GDM1 (cell line): ENCODE measurements around the gene ACCSL.

Source experiments
- DNase-seq: peaks from one replicate; lab custom pipeline; 2025; lab: John Stamatoyannopoulos, UW

Gene ACCSL

DNA sequence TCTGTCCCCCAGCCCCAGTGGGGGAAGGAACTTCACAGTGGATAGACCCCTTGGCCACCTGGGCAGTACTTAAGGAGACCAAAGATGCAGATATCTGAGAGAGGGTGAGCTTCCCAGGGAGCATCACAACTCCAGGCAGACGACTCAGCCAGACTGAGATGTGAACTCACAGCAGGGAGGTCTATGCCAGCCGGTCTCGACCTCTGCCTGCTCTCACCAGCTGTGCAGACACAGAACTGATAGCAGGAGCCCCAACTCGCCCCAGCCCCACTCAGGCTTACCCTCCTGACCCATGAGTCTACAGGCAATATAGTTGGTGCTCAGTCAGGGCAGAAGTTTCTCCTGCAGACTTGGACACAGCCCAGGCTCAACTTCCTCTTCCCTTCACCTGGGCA lies 29.7 kb upstream of the ACCSL start:
- no peak for DNase-seq

DNA sequence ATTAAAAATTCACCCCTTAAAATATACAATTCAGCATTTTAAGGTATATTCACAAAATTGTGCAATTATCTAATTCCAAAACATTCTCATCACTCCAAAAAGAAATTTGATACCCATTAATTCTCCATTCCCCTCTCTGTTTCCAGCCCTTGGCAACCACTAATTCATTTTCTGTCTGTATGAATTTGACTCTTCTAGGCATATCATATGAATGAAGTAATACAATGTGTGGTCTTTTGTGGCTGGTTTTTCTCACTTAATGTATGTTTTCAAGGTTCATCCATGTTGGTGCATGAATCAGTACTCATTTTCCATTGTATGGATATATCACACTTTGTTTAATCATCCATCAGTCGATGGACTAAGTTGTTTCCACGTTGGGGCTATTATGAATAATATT lies 29.0 kb upstream of the ACCSL start:
- DNase-seq, result no peak

DNA sequence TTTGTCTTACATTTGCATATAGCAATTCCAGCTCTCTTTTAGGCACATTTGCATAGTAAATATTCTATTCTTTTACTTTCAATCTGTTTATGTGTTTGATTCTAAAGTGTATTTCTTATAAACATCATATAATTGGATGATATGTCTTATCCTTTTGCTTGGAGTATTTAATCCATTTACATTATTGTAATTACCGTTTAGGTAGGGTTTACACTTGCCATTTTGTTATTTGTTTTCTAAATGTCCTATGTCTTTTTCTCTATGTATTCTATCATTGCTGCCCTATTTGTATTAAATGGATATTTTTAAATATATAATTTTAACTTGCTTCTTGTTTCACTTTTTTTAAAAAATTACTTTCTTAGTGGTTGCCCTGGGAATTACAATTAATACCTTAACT lies 22.8 kb upstream of the ACCSL start:
- DNase-seq, result no peak

DNA sequence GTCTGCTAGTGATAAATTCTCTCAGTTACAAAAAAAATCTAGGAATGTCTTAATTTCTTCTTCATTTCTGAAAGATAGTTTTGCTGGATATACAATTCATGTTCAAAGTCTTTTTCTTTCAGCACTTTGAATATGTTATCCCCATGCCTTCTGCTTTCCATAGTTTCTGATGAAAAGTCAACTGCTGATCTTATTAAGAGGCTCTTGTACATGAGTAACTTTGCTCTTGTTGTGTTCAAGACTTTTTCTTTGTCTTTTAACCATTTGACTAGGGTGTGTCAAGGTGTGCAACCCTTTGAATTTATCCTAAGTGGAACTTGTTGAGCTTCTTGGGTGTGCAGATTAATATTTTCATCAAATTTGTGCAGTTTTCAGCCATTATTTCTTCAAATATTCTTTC lies 22.1 kb upstream of the ACCSL start:
- DNase-seq, result no peak

DNA sequence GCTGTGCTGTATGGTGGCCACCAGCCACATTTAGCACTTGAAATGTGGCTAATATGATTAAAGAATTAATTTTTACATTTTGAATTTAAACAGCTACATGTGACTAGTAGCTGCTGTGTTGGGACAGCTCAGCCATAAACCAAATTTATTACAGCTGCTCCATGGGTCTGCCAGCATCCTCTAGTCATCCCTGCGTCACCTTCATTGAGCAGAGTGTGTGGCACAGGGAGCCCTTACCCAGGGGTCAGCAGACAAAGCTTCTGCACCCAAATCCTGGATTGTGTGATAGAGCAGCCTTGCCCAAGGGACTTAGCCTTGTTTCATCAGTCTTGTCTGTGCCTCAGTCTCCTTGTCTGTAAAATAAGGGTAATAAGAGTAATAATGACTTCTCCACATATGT lies 19.4 kb upstream of the ACCSL start:
- DNase-seq, result no peak

DNA sequence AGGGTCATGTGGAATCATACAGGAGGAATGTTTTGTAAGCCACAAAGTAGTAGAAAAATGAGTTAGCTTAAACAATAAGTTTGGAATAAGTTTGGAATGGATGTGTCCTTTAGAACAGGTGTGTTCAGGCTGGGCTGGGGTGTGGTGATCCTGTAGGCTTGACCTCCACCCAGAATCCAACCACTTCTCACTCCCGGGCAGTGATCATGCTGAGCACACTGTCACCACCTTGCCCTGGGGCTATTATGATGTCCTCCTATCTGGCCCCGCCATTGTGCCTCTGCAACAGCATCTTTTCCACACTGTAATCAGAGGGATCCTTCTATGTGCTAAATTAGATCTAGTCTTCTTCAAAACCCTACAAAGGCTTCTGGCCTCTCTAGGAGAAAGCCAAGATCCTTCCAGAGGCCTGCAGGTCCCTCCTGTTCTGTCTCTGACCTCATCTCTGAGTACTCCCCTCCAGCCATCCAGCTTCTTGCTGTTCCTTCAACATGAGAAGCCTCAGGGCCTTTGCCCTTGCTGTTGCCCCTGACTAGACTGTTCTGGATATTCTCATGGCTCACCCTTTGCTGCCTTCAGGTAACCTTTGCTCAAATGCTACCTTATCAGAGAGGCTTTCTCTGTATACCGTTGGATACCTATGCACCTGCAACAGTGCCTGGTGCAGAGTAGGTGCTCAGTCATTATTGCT lies 18.8 kb upstream of the ACCSL start:
- DNase-seq, result no peak

DNA sequence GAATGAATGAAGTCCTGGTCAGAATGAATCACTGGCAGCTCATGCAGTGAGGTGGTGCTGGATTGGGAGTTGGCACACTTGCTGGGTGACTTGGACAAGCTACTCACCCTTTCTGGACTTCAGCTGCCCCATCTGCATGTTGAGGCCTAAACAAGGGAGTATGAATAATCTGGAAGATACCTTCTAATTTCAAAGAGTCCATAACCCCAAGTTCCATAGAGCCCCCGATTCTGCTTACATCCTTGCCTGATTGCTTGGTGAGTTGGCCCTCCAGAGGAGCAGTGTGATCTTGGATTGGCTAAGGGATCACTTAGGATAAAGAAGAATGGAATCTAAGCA lies 18.3 kb upstream of the ACCSL start:
- no peak for DNase-seq

DNA sequence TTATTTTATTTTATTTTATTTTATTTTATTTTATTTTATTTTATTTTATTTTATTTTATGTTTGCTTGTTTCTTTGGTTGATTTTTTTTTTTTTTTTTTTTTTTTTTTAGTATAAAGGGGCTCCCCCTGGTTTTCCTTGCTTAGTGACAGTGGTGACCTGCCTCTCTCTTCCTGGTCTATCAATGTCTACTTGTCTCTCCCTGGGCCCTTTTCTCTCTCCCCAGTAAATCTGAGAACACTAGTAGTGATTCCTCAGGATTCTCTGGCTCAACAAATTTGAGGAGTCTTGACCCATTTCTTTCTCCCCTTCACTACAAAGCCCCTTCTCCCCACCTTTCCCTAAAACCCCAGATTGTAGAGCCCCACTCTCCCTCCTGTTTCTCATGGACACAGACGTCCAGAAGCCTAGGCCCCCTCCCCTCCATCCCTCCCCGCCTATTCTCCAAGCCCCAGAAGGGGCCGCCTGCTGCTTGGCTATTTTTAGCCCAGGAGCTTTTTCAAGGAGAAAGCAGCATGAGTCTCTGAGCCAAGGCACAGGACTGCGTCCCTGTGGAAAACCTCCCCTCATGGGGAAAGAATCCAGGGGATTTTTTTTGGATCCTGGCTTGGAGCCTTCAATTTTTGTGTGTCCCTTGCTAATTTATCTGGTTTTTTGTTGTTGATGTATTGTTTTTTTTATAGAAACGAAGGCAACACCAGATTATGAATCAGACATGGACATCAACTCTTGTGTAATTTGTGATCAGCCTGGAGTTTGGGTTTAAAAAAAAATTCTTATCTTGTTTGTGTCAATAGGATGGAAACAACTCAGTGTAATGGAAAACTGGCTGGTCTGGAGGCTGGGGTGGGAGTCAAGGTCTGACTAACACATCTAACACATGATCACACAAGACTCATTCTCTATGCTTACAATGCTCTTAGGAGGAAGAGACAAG lies 17.5 kb upstream of the ACCSL start:
- no peak for DNase-seq

DNA sequence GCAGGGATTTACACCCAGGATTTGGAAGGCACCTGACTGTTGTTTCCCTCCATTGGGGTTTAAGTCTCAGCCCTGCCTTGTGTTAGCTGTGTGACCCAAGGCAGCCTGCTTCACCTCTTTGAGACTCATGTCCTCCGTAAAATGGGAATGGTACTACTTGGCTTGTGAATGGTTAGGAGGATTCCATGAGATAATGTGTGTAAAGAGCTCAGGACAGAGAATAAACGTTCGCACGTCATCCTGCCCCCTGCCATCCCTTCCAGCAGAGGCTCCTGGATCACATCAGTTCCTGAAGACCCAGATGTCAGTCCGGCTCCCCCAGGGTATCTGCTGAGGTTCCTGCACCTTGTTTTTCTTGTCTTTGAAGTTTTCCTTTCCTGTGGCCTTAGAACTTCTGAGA lies 16.8 kb upstream of the ACCSL start:
- no peak for DNase-seq

DNA sequence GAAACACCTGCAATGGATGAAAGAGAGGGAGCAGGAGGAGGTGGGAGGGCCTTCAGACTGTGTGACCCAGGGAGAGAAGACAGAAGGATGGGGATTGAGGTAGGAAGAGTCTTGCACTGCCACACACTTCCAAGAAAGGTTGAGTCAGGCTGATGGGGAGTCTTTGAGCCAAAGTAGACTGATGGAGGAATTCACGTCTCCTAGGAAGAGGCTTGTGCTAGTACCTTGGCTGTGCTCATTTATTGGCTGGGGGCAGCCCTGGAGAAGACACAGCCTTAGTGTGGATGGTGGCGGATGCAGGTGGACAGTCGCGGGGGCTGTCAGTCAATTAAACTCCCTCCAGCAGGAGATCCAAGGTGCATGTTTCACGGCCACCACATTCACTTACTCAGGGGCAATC lies 16.2 kb upstream of the ACCSL start:
- DNase-seq, result no peak

DNA sequence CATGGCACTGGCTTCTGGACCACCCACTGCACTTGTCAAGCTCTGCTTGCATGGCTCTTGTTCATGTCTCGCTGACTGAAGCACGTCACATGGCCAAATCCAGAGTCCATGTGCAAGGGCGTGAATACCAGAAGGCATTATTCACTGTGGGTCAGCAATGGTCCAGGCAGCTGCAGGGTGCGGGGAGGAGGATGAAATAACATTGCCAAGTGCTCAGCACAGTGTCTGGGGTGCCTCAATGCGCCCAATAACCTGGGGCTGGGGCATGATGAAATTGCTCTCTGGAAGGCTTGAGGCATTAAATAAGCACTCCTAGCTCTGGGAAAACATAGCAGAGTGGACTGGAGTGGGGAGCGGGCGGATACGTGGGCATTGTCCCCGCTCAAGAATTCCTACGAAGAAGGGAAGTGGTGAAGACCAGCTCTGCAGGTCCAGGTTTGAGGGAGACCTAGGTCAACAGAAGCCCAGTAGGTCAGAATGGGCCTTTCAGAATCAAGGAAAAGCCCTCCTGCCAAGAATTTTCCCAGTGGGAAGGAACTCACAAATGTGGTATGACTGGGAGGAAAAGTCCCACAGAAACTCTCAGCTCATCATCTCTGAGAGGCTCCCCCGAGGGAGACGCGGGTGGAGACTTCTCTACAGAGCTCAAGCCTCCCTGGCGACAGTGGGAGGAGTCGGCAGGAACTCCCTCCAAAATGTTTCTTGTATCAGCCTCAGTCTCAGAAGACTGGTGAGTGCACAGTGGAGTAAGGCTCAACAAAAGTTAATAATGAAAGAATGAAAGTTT lies 15.3 kb upstream of the ACCSL start:
- DNase-seq, result no peak

DNA sequence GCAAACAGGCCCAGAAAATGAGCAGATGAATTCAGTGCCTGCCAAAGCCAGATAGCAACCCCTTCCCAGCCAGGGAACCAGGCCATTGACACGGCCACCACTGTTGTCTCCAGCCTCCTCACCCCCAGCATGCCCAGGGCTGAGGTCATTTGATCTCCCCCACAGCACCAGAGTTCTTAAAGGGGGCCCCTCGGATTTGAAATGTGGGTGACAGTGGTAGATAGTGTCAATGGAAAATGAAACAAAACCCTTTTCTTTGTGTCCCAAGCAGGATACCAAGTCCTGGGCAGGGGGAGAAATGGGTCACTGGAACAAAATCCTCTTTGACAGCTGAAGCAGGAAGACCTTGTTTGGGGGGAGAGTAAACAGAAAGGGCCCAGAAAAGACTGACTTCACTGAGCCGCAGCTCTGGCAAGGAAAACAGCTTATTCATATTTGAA lies 14.3 kb upstream of the ACCSL start:
- DNase-seq, result no peak

DNA sequence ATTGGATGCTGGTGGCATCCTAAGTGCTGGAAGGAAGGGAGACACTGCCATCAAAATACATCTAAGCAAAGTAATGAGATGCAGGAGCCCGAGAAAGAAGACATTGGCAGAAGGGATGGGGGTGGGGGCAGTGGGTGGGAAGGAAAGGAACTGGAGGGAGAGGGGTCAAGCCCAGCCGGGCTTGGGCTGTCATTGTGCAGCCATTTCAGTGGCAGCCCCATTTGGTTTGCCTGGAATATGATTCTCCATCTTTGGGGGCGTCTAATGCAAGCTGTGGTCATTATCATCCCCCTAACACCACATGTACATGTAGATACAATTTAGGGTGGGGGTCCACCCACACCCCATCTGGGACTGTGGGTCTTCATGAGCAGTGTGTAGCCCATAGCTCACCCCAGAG lies 13.9 kb upstream of the ACCSL start:
- no peak for DNase-seq

DNA sequence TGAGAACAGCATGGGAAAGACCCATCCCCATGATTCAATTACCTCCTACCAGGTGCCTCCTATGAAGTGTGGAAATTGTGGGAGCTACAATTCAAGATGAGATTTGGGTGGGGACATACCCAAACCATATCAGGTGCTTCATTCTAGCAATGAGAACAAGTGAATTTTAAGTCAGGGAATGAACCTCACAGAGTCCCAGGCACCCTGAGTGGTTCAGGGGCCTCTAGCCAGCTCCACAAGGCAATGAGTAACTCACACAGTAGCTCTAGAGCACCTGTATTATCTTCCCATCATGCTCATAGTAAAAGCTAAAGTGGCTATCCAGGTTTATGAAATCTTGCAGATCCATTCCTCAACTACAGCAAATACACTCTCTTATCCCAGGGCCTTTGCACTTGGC lies 13.1 kb upstream of the ACCSL start:
- no peak for DNase-seq

DNA sequence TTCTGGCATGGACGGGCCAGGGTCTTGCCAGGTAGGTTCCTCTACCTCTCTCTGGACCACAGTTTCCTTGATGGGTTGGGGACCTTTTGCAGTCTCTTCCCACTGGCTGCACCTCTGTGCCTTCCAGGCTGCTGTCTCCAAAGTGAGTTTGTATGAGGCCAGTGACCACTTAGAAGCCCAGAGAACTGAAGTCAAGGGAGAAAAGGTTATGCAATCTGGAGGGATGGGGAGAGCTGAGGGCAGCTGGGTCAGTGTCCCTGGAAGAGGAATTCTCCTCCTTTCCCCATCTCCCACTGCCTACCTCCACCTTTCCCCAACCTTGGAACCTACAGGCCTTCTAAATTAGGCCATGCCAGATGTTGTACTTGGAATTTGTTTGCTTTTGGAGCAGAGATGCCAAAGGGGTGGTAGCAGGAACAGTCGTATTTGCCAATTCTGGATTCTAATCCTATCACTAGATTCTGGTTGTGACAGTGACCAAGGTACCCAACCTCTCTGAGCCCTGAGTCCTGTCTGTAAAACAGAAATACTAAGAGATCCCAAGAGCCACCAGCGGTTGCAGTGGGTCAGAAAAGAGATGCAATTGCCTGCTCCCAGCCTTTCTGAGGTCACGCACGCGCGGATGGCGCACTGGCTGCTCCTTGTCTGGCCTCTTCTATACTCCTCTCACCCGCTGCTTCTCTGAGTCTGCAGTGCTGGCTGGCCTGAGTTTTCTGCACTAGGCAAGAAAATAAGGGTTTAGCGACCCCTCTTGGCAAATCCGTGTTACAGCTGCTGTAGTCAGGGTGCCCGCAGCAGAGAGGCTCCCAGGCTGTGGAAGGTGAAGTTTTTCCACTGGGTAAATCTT lies 10.7 kb upstream of the ACCSL start:
- peak; percentile 14 for DNase-seq

DNA sequence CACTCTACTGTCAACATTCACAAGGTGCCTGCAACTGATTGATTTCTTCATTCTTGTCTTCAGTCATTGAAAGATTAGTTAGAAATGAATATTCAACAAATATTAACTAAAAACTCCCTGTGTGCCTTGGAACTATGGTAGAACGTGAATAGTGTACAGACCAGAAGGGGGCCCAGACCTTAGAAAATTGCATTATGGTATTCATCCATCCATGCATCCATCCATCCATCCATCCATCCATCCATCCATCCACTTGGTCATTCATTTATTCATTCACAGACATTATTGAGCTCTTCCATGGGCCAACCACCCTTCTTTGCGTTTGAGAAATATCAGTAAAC lies 10.2 kb upstream of the ACCSL start:
- DNase-seq, result no peak

DNA sequence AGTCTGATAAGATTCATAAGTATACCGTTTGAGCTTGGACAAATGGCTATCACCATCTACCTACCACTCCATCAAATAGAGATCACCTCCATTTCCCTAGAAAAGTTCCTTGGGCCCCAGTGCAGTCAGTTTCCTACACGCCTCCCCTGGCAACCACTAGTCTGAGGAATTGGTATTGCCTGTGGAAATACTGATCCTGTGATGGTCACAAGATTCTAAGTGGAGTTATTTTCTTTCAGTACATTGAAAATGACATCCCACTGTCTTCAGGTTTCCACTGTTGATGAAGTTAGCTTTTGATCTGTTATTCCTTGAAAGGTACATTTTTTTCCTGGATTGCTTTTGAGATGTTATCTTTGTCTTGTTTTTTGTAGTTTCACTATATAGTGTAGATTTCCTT lies 4.6 kb upstream of the ACCSL start:
- no peak for DNase-seq

DNA sequence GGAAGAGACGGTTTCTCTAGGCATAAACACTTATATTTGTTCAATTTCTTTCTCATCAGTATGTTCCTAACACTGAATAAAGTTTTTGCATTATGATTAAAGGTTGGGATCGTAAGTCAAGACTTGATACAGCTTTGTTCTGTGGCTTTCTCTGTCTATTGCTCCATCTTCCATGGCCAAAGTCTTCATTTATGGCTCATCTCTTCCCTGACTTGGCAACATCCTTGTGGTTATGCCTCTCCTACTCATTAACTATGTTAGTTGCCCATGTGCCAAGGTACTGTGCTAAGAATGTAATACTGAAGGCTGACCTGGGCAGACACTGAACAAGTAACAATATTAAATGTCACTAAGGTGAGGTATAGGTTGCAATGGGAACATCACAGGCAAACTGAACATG lies 1.6 kb upstream of the ACCSL start:
- DNase-seq, result no peak

DNA sequence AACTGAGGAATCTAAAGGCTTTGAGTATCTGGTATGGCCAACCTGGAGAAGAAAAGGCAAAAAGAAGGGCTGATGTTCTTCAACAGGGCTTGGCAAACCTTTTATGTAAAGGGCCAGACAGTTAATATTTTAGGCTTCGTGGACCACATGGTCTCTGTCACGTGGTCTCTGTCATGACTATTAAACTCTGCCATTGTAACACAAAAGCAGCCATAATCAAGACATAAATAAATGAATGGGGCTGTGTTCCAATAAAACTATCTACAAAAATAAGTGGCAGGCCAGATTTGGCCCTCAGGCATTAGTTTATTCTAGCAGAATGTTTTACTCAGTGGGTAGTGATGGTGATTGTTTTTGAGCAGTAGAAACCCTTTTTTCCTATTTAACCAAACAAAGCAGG lies 483 bp upstream of the ACCSL start:
- no peak for DNase-seq

DNA sequence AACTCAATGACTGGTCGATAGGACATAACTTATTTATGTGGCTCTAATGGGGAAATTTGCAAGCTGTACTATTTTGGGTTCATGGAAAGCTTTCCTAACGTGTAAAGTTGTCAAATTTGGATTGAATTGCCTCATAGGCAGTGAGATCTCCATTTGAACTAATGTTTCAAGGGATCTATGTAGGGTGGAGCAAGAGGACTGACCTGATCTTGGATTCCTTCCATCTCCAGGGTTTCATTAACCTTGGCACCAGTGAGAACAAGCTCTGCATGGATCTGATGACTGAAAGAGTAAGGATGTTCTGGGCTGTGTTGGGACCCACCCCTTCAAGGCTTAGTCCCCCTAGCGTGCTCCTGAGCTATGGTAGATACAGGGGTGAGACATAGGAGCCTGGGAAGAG lies 2.1 kb downstream of the ACCSL start:
- DNase-seq, result no peak

DNA sequence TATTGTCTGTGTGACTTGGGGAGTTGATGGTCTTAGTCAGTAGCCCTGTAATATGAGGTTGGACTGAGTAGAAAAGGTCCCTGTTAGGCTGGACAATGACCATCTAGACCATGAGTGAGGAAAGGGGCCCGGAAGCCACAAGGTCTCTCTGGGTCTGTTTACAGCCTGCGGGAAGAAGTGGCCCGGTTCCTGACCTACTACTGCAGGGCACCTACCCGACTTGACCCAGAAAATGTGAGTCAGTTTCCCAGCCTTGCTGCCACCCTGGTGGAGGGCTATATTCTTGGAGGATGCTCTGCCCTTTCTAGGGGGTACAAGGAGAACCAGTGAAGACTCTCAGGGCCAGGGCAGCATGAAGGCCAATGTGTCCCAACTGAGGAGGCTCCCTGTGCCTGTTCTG lies 3.4 kb downstream of the ACCSL start:
- DNase-seq, result no peak

DNA sequence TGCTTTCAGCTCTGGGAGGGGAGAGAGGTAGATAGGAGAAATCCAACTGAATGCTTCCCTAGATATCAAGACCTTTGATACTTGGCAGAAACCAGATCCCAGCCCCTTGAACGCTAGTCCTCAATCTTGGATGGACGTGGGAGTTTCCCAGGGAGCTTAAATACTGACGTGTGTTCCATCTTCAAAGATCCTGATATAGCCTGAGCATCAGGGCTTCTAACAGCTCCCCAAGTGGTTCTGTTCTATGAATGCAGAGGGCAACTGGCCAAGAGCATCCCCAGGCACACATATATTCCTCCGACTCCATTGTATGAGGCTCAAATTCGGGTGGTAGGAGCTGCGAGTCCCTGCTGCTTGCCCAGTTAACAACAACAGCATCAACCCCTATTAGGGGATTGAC lies 9.6 kb downstream of the ACCSL start:
- DNase-seq, result no peak
